HG03196 (cell line): ENCODE results near the gene TRAFD1.
"Not testable (repeated sequence)": the region's sequence is repeated elsewhere in the genome, so short reads cannot be mapped to it uniquely, and the experiment has no call there.

ENCODE experiments used
- ATAC-seq: cut with Tn5 transposase; IDR thresholded peaks from one replicate; pipeline ENCODE4 v1.9.1; 2021; ENCODE audit not compliant: unreplicated experiment

Gene TRAFD1, protein sequence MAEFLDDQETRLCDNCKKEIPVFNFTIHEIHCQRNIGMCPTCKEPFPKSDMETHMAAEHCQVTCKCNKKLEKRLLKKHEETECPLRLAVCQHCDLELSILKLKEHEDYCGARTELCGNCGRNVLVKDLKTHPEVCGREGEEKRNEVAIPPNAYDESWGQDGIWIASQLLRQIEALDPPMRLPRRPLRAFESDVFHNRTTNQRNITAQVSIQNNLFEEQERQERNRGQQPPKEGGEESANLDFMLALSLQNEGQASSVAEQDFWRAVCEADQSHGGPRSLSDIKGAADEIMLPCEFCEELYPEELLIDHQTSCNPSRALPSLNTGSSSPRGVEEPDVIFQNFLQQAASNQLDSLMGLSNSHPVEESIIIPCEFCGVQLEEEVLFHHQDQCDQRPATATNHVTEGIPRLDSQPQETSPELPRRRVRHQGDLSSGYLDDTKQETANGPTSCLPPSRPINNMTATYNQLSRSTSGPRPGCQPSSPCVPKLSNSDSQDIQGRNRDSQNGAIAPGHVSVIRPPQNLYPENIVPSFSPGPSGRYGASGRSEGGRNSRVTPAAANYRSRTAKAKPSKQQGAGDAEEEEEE

DNA sequence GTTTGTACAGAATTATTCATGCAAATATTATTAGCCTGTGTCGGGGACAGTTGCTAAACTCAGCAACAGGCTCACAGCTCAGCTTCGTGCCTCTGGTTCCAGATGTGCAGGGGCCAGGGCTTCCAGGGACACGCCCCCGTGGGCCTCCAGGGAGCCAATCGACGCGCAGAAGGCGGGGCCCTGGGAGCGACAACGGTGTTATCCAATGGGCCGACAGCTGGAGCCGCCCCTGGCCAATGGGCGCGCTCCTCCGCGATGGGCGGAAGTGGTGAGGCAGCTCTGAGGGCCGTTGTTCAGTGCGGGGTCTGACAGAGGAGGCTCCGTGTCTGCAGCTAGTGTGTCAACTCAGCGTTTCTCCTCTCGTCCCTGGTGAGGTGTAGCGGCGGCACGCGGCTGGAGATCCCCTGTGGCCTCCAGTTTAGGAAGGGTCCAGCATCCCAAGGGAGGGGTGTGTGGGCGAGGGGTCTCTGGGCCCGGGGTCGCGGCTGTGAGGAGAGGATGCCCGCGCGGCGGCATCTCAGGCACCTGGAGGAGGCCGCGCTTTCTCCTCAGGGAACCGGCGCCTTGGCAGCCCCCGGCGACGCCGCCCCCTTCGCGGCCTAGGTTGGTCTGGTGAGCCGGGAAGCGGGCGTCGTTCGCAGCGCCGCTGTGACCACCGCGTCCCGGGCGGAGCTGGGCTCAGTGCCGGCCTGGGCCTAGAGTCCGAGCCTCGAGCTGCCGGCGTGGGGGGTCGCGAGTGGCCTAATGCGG lies at the start of gene TRAFD1:
TRAFD1 (plus strand) TSS at position 311 of the 750 bp plus-strand sequence. CDS start 4,963 bp downstream, outside the sequence.
- peak; percentile 95 for ATAC-seq

DNA sequence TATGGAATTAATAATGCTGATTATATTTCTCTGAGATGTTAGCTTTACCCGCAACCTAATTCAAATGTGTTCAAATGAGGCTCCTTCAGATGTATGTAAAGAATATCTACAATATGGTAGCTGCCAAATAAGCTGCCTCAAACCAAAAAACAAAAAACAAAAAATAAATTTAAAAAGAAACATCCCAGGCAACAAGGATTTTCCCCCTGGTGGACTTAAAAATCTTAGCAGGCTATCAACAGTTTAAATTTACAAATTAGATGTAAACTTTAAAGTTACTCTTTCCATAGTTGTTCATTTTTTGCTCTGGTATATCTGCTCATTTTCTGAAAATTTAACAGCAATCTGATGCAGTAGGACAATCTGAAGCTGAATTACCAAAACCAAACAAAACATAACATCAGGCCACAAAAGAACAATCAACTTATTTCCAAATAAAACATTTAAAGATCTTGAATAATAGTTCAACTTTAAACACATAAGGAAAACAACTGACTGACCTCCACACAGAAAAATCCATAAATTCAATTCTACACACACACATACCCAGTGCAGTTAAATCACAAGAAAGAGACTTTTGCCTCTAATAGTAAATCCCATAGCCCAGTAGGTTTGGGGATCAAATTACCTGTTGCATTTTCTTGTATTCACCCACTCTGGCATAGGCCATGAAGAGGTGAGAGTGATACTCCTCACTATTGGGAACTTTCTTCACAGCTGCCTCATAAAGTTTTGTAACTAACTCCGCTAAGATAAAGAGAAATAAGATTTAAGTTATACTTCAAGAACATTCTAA lies 38.1 kb upstream of the TRAFD1 start:
- ATAC-seq = no peak

DNA sequence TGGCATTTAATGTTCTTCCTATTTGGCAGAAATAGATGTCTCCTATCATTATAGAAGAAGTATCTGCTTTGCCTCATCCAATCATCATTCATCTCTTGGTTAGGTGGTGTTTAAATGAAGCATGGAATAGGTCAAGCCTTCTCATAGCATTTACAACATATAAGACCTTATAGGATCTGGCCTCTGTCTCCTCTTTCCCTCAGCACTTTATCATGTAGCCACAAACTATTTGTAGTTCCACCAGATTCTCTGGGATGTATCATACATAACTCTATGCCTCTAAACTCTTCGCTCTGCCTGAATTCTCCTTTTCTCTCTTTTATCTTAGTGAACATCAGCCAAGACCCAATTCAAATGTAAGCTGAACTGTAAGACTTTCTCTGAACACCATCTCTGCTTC lies 37.5 kb upstream of the TRAFD1 start:
- ATAC-seq = no peak

DNA sequence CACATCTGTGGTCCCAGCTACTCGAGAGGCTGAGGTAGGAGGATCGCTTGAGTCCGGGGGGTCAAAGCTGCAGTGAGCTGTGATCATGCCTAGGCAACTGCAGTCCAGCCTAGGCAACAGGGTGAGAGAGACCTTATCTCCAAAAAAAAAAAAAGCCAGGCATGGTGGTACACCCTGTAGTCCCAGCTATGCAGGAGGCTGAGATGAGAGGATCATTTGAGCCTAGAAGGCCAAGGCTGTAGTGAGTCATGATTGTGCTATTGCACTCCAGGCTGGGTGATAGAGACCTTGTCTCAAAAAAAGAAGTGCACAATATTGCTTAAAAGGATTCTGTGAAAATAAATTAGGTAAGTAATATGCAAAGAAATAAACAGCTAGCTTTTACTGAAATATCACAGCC lies 33.8 kb upstream of the TRAFD1 start:
- ATAC-seq = no peak

DNA sequence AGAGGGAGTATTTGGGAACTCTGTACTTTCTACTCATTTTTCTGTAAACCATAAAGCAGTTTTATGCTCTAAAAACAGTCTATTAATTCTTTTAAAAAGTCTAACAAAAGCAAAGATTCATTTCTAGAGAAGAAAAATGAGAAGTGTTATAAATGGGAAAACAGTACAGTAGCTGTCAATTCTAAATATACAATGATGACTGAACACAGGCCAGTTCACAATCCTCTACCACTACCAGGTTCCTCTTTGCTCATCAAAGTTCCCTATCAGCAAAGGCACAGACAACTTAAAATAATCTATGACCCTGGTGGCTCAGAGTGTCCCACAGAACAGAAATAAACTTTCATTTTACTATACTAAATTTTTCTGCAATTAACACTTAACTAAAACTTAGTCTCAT lies 29.3 kb upstream of the TRAFD1 start:
- ATAC-seq = no peak

DNA sequence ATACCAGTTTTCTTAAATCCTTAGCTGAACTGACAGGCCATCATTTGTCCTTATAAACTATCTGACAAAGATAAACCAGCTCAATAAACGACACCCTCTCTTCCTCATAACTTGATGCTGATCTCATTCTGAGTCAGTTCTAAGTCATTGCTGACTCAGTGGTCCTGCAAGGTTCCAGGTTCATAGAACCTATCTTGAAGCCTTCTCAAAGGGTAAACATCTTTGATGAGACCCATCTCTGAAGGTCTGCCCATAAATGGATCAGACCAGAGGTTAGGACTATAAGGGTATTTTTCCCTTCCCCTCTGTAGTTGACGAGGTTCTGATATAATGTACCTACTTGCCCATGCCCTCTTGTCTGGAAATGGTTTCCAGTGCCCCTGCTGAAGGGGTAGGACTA lies 28.7 kb upstream of the TRAFD1 start:
- no peak for ATAC-seq

DNA sequence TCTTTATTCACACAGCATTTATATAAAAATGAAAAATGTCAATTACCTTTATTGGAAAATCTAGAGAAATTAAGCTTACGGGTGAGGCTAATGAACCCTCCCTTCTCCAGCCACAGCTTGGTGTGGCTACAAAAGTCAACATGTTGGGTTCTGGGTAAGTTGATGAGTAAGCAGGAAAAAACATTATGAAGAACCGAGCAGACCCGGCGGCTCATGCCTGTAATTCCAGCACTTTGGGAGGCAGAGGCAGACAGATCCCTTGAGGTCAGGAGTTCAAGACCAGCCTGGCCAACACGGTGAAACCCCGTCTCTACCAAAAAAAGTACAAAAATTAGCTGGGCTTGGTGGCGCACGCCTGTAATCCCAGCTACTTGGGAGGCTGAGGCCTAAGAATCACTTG lies 27.7 kb upstream of the TRAFD1 start:
- no peak for ATAC-seq

DNA sequence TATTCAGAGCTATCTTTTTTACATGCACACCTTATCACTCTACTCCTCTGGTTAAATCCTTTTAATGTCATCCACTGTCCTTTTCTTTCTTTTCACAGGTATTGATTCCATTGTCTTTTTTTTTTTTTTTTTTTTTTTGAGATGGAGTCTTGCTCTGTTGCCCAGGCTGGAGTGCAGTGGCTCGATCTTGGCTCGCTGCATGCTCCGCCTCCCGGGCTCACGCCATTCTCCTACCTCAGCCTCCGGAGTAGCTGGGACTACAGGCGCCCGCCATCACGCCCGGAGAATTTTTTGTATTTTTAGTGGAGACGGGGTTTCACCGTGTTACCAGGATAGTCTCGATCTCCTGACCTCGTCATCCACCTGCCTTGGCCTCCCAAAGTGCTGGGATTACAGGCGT lies 24.9 kb upstream of the TRAFD1 start:
- not testable (repeated sequence) for ATAC-seq

DNA sequence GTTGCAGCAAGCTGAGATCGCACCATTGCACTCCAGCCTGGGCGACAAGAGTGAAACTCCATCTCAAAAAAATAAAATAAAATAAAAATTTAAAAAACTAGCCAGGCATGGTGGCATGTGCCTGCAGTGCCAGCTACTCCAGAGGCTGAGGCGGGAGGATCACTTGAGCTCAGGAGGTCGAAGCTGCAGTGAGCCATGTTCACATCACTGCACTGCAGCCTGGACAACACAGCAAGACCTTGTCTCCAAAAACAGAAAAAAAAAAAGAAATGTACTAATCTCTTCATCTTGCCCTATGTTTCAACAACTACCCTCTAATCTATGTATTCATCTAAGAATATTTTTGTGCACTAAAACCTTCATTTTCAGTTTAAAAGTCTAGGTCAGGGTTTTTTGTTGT lies 23.2 kb upstream of the TRAFD1 start:
- ATAC-seq = no peak

DNA sequence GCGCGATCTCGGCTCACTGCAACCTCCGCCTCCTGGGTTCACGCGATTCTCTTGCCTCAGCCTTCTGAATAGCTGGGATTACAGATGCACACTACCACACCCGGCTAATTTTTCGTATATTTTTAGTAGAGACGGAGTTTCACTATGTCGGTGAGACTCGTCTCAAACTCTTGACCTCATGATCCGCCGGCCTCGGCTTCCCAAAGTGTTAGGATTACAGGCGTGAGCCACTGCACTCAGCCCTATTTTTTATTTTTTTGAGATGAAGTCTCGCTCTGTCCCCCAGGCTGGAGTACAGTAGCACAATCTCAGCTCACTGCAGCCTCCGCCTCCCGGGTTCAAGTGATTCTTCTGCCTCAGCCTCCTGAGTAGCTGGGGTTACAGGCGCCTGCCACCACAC lies 22.6 kb upstream of the TRAFD1 start:
- ATAC-seq = not testable (repeated sequence)

DNA sequence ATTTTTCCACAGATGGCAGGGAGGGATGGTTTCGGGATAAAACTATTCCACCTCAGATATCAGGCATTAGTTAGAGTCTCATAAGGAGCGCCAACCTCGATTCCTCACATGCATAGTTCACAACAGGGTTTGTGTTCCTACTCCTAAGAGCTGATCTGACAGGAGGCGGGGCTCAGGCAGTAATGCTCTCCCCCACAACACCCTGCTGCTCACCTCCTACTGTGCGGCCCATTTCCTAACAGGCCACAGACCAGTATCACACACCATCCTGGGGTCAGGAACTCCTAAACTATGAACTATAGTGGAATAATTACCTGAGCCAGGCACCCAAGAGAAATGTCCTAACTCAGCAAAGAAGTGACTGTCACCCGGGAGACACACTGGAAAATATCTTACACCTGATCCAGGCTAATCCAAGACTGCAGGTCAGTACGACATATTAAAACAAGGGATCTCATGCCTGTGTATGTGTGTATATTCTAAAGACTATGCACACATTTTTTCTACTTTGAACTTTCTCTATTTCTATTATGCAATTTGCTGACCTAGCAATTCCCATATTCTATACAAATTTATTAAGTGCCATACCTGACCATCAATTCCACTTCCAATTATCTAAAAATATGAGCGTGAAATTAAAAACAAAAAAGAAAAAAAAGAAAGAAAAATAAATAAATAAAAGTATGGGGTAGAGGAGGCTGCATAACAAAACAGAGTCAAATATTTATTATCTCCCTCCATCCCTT lies 21.4 kb upstream of the TRAFD1 start:
- no peak for ATAC-seq

DNA sequence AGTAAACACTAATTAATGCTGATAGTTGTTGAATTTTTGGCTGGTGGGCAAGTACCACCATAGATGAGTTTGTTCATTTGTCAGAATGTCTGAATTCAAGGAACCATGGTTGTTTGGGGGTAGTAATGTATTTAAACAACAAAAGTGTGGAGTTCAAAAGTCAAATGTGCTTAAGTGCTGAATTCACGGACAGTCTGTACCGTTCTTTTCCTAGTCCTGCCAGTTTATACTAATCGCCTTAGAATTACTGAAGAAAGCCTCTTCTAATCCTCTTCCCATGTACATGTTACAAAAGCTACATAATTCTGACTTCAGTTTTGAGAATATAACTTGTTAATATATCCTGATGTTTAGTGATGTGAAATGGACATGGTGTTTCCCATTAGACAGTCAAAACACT lies 19.5 kb upstream of the TRAFD1 start:
- ATAC-seq = no peak

DNA sequence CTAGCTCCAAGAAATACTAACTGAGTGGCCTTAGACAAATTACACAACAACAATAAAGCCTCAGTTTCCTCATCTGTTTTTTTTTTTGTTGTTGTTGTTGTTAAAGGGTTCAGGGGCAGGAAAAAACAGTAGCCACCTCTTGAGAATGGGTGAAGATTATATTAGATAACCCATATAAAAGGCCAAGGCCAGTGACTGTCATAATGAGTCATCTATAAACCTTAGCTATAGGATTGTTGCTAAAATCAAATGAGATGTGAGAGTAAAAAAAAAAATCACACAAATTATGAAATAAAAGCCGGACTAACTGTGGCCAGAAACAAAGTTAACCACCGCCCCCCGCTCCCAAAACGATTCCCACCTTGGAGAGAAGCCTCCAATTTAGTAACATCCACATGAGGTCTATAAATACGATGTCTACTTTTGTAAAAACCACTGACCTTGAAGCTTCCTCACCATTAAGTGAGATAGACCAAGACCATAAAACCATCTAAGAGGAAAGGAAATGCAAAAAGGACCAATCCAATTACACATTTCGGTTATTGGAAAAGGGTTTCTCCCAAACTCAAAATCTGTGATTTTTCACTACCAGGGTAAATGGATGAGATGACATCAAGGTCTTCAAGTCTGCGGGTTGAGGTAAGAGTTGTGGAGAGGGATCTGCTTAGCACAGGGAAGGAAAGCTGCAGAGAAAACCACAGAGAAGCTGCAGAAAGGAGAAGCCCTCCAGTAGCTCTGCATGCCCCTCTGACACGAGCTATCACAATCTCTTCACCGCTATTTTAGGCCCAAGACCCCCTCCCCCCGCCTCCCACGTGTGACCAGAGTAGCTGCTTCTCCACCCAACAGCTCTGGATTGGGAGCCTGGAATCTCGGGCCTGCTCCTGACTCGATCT lies 17.8 kb upstream of the TRAFD1 start:
- ATAC-seq = peak; percentile 10

DNA sequence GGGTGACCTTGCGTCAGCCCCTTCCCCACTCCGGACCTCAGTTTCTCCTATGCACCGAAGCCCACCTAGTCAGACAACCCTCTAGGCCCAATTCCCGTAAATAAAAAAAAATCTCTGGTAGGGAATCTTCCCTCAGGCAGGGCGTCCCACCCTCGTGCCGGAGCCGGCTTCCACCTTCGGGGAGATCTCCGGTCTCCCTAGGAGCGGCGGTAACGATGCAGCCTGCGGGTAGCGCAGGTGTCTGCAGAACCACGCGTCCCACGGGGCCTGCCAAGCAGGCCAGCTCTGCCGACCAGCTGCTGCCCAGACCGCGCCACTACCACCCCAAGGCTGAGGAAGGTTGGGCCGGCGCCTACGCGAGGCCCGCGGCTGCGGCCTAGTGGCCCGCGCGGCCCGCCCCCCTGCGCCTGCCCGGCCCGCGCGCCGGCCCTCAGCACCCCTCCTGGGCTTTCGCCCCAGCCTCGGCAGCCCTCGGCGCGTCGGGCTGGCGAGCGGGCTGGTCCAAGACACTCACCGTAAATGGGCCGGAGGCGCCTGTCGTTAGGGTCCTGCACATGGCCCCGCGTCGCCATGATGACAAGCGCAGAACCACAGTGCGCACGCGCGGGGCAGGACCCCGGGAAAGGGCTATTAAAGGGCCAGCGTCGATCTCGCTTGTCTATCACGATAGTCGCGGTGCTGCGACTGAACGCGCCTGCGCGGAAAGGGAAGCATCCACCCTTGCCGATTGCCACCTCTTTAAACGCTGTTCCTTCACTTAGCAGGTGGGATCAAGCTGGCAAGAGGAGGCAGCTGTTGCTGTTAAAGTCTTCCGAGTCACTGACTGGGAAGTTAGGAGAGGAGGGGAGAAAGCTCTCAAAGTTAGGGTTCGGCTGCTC lies 16.9 kb upstream of the TRAFD1 start, which contains the start of gene NAA25:
NAA25 (minus strand) TSS at position 582 of the 878 bp plus-strand sequence; CDS start at position 572, 10 bp downstream.
- peak; percentile 65 for ATAC-seq

DNA sequence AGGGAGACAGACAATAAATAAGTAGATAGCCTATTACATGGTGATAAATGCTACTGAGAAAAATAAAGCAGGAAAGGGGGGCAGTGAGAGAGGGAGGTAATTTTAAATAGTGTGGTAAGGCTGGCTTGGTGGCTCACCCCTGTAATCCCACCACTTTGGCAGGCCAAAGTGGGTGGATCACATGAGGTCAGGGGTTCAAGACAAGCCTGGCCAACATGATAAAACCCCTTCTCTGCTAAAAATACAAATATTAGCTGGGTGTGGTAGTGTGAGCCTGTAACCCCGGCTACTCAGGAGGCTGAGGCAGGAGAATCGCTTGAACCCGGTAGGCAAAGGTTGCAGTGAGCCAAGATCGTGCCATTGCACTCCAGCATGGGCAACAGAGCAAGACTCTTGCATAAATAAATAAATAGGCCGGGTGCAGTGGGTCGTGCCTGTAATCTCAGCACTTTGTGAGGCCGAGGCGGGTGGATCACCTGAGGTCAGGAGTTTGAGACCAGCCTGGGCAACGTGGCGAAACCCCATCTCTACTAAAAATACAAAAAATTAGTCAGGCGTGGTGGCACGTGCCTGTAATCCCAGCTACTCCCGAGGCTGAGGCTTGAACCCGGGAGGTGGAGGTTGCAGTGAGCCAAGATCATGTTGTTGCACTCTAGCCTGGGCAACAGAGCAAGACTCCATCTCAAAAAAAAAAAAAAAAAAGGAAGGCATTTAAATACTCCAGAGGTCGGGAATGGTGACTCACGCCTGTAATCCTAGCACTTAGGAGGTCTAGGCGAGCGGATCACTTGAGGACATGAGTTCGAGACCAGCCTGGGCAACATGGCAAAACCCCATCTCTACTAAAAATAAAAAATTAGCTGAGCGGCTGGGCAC lies 14.3 kb upstream of the TRAFD1 start:
- ATAC-seq = not testable (repeated sequence)

DNA sequence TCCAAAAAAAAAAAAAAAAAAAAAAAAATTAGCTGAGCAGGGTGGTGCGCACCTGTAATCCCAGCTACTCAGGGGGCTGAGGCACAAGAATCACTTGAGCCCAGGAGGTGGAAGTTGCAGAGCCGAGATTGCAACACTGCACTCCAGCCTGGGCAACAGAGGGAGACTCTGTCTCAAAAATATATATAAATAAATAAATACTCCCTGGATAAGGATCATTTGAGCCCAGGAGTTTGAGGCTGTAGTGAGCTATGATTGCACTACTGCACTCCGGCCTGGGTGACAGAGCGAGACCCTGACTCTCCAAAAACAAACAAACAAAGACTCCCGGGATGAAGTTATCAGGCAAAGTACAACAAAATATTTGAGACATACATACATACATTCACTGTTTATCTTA lies 13.4 kb upstream of the TRAFD1 start:
- ATAC-seq = no peak

DNA sequence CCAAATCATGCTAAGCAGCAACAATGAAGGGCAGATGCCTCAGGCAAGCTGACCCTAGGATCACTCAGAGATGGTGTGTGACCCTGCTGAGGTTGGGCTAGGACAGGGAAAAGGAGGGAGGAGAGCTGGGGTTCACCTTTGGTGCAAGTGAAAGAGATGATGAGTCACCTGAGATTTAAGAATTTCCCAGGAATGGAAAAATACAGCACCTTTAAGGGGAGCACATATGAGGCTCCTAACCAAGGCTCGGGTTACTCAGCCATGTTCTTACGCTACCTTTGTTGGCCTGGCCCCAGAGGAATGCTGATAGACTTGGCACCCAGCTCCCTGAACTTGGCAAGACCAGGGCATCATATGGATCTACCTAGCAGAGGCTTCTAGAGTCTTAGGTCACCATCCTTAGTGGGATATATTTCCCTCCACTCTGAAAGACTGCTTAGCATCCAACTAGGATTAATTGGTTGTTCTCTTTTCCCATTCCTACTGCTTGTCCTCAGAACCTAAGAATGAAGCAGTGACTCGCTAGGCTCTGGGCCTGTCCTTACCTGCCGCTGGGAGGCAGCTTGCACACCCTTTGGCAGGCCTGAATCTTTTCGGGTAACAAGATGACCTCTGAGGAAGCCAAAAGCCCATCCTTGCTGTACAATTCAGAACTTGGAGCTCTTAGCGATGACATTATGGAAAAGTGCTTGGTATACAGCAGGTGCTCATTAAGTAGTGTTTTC lies 12.8 kb upstream of the TRAFD1 start:
- no peak for ATAC-seq
